HUDEP-2 (cell line): Measurements from ENCODE around the gene STOX1.
"Not testable (repeated sequence)": the region's sequence is repeated elsewhere in the genome, so short reads cannot be mapped to it uniquely, and the experiment has no call there.

Source experiments
- DNase-seq, 76 experiments: peaks; one replicate each; lab custom pipeline; 2025; ENCODE audit not compliant: unreplicated experiment in 76 of 76; lab: John Stamatoyannopoulos, UW

Gene STOX1

DNA sequence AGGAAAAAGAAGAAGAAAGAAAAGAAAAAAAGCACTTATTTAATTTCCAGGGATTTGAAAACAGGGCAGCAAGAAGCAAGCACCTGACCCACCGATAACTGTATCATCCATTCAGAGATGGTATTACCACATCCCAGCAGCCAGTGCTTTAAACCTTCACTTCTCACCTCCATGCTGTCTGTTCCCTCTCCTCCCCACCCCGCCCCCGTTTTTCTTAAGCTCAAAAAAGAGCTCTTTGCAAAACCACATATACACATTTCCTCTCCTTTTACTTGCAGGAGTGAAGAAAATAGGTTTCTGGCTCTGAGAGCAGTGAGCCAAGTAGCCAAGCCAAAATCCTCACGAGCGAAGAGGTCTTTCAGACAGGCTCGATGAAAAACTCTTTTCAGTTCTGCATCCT is 2.2 kb downstream of the STOX1 start:
- DNase-seq = no peak

DNA sequence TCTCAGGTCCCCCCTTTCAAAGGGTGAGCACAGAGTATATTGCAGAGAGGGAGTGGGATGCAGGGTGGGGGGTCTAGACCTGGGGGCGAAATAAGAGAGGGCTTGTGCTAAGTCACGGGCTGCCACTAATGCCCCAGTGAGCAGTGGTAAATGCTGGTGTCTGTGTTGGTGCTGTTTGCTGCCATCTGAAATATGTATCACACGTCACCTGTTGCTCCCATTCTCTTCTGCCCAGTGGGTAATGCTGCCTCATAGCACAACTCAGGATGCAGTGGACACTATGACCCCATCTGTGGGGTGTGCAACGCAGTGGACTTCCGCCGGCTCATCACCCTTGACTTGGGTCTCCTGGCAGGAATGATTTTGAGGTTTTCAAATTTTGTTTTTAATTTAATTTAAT is 2.6 kb downstream of the STOX1 start:
- no peak for DNase-seq

DNA sequence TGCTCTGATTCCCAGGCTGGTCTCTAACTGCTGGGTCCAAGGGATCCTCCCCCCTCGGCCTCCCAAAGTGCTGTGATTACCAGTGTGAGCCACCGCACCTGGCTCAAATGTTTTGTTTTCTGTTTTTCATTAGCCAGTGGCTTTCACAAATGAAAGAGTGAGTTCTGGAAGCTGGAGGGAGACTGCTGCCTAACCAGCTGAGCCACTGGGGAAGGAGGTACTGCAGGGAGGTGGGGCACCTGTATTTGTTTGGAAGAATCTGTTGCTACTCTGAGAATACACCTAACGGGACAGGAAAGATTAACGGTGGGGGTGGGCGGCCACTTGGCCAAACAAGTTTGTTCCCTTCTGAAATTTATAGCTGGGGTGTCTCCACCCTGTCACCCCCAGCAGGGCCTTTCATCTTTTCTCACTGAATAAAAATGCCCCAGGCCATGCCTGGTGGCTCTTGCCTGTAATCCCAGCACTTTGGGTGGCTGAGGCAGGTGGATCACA is 4.7 kb downstream of the STOX1 start:
- no peak for DNase-seq

DNA sequence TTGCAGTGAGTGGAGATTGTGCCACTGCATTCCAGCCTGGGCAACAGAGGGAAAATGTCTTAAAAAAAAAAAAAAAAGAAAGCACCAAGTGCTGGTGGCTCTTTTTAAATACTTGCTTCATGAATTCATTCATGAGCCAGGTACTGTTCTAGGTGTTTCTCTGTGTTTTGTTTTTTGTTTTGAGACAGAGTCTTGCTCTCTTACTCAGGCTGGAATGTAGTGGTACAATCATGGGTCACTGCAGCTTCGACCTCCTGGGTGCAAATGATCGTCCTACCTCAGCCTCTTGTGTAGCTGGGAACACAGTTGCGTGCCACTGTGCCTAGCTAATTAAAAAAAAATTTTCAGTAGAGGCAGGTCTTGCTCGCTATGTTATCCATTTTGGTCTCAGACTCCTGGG is 5.3 kb downstream of the STOX1 start:
- DNase-seq = no peak

DNA sequence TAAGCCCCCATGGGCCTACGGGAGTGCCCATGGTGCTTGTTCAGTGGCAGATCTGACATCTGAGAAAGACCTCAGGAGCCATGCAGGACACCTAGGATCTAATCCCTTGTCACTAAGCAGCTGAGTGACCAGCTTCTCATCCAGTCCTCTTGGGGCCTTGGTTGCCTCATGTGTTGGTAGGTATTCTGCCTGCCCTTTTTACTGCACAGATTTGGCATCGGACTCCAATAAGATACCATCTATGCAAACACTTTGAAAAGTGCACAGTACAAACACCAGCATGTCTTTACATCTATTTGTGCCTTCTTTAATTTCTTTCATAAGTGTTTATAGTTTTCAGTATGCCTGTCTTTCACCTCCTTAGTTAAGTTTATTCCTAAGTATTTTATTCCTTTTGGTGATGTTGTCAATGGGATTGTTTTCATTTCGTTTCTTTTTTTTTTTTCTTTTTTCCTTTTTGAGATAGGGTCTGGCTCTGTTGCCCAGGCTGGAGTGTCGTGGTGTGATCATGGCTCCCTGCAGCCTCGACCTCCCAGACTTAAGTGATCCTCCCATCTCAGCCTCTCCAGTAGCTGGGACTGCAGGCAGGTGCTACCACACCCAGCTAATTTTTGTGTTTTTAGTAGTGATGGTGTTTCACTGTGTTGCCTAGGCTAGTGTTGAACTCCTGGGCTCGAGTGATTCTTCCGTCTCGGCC is 10.4 kb downstream of the STOX1 start:
- DNase-seq = no peak

DNA sequence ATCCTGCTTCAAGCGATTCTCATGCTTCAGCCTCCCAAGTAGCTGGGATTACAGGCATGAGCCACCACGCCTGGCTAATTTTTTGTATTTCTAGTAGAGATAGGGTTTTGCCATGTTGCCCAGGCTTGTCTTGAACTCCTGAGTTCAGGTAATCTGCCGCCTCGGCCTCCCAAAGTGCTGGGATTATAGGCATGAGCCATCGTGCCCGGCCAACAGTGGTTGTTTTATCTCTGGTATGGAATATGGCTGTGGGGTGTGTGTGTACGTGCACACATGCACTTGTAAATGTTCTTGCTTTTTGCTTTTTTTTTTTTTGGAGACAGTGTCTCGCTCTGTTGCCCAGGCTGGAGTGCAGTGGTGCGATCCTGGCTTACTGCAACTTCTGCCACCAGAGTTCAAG is 13.3 kb downstream of the STOX1 start:
- not testable (repeated sequence) for DNase-seq

DNA sequence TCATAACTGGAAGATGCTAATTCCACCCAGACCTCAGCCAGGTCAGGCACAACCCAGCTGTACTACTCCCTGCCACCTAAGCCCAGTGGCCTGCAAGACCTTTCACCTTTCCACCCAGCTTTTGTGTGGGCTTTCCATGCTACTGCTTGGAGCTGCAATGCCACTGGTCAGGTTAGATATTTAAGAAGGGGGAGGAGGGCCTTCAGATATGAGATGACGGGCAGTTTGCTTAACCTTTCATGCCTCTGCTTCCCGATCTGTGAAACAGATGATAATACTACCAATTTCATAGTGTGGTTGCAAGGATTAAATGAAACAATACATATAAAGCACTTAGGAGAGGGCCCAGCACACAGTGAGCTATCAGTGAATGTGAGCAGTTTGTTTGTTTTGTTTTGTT is 20.9 kb downstream of the STOX1 start:
- no peak for DNase-seq

DNA sequence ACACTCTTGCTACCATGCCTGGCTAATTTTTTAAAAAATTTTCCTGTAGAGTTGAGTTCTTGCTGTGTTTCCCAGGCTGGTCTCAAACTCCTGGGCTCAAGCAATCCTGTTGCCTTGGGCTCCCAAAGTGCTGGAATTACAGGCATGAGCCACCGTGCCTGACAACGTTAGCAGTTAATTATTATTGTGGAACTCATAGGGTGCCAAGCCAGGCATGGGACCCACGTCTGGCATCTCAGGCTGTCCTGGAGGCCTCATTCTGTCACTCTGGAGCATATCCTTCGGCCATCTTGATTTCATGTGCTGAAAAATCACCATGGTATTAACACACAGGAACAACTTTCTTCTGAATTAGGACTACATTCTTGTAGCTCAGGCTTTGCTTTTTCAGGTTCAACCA is 21.5 kb downstream of the STOX1 start:
- DNase-seq = no peak

DNA sequence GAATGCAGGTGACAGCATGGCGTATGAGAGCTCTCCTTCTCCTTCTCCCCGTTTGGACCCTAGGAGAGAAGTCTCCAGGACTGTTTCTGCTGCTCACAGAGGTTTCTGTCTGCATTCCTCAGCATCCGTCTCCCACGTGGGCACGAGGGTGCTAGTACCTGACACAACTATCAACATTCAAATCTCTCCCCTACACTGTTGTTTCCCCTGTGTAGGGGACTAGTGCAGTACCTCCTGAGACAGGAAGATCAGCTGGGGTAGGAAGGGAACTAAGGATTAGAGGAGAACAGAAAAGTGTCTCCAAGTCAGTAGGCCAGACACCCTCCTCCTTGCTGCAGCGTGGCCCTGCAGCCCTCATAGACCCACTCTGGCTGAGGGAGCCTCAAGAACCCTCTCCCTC is 29.0 kb downstream of the STOX1 start:
- no peak for DNase-seq

DNA sequence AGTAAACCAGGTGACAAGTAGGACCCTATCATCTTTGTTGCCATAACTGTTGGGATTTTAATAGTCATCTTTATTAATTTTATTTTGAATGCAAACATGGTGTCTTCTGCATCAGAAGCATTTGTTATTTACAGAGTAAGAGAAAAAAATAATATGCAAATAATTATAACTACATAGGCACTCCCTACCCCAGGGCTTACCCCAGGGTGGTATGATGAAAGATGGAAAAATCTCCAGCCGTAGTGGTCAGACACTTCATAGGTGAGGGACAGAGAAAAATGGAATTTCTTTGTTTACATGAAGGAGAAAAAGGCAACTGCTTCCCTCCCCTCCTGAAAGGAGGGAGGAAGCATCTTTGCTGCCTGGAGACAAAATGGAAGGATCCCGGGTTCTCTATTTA is 29.7 kb downstream of the STOX1 start:
- DNase-seq = no peak

DNA sequence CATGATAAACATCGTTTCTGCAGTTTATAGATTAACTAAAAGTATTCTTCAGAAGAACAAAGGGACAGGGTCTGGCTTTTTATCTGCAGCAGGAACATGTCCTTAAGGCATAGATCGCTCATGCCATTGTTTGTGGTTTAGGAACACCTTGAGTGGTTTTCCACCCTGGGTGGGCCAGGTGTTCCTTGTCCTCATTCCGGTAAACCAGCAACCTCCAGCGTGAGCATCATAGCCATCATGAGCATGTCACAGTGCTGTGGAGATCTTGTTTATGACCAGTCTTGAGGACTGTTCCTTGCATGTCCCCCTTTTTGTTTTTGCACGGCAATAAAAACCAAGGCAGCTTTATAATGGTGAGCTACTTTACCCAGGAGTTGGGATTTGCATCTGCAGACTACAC is 33.9 kb downstream of the STOX1 start:
- no peak for DNase-seq

DNA sequence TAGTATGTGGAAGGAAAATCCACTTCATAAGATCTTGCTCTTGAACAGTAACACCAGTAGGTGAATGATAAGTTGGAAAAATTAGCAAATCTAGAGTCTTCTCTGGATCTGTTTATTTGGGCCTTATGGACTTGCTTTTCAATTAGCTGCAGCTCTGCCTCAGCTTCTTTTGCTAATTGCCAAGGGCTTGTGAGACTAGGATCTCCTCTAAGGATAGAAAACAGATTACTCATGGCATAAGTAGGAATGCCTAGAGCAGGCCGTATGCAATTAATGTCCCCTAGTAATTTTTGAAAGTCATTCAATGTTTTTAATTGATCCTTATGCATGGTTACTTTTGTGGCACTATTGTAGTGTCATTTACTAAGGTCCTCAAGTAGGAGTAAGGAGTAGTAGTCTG is 37.3 kb downstream of the STOX1 start:
- DNase-seq = no peak

DNA sequence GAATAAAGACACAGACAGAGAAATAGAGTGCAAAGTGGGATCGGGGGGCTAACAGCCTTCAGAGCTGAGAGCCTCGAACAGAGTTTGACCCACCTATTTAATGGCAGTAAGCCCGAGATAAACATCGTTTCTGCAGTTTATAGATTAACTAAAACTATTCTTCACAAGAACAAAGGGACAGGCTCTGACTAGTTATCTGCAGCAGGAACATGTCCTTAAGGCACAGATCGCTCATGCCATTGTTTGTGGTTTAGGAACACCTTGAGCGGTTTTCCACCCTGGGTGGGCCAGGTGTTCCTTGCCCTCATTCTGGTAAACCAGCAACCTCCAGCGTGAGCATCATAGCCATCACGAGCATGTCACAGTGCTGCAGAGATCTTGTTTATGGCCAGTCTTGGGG is 40.8 kb downstream of the STOX1 start:
- not testable (repeated sequence) for DNase-seq

DNA sequence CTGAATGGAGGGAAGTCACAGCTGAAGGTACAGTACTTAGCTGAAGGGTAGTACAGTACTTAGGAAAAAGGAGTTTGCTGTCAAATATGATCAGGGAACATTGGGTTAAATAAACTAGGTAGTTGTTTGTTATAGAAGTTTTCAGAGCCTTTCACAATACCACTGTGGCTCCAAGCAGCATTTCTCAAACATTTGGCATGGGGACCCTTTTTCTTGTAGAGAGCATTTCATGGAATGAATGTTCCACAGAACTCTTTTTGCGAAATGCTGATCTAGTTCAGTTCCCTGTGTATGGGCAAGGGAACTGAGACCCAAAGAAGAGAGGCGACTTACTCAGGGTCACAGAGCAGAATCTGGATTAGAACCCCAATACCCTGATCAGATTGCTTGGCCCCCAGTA is 42.3 kb downstream of the STOX1 start:
- DNase-seq = no peak

DNA sequence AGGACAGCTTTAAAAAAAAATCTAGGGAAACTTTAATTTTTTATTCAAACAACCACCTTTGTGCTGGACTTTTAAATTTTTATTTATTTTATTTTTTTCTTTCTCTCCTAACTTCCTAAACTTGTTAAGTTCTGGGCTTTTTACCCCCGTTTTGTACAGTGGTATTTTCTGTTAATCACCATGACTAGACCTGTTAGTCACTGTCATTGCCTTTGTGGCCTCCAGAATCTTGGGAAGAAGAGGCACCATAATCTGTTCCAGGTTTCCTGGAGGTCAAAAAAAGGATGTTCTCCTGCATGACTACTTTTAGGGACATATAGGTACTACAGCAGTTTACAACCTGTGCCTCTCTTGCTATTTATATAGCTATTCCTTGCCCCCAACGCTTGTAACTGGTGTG is 42.7 kb downstream of the STOX1 start:
- DNase-seq = no peak

DNA sequence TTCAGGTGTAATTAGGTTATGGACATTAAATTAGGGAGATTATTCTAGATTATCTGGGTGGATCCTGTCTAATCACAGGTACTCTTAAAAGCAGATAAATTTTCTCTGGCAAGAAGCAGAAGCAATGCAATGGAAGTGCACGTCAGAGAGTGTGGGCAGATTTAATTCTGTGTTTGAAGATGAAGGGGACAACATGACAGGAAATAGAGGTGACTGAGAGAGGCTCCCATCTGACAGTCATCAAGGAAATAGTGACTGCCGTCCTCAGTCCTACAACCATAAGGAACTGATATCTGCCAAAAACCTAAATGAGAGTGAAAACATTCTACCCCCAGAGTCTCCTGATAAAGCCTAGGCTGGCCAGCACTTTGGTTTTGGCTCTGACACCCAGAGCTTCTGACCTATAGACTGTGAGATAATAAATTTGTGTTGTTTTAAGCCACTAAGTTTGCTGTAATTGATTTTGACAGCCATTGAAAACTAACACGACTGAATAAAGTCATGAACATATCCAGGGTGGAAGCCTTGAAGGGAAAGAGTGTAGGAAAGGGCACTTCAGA is 43.3 kb downstream of the STOX1 start:
- DNase-seq = no peak

DNA sequence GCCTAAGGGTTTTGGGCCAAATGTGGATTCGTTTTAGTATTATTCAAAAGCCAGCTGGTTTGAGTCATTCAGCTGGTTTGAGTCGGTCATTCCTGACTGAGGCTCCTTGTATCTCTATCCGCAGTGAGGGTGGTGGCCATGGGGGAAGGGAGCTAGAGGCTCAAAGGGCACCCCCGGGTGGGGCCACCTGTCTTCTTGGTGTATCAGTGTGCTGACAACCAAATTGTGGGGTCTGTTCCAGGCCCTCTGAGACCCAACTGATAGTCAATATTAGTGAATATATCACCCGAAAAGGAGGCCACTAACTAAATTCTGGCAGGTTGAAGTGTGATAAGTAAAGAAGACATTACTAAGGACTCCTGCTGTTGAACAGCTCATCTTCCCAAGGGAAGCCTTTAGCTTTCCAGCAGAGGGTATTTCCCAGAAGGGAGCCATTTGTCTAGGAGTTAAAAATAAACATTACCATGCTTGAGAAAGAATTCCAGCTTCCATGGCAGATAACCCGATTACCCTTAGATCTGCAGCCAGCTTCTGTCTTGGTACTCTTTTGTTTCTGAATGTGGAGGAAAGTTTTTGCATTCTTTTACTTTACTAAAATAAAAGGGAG is 43.9 kb downstream of the STOX1 start:
- DNase-seq = peak in 1 of 76 experiments; percentile 1

DNA sequence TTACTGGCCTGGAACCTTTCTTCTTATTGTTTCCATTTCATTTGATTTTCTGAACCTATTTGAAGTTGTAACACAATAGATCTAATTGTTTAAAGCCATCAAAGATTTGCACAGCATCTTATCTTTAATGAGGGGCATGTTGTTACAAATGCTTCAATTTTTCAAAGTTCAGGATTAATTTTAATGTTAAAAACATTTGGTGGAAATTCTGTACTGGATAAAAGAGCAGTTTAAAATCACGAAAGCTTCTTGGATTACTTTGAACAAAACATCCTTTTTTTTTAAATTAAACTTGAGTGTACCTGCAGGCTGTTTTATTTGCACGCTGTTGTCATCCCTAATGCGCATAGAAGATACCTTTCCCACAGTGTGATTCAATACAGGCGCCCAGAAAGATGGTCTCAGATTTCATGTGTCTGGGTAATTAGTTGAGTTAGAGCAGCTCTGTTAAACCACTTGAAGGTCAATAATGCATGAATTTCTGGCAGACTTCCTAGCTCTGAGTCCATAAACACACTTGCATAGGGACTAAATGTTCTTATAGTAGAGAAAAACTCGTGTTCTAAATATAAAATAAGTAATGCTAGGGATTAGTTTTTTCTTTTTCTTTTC is 44.5 kb downstream of the STOX1 start:
- no peak for DNase-seq

DNA sequence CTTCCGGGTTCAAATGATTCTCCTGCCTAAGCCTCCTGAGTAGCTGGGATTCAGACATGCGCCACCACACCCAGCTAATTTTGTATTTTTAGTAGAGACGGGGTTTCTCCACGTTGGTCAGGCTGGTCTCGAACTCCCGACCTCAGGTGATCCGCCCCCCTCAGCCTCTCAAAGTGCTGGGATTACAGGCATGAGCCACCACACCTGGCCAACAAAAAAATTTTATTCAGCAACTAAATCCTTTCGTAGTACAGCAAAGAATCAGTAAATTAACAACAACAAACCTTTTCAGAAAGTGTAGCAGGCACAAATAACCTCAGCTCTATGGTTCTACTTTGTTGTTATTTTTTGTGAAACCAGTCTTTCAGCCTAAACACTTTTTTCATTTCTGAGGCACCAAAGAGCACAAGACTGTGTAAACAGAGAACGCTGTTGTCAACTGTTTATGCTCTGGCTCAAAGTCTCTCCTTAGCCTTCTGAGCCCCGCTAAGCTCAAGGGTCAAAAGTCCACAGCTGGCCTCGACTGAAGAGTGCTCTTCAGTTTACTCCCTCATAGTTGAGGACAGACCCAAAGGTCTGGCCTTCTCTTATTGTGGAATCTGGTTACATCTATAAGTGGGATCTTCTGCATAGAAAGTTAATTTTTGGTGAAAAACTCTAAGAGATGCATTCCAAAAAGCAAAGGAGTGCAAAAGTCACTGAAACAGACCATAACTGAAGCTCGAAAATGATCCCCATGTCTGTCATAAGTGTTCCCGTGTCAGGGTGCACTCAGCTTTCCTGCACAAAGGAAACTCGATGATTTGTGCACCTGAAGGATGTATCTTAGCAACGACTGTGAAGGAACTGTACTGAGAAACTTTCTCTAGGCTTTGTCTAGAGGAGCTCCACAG is 49.2 kb downstream of the STOX1 start:
- DNase-seq = no peak

DNA sequence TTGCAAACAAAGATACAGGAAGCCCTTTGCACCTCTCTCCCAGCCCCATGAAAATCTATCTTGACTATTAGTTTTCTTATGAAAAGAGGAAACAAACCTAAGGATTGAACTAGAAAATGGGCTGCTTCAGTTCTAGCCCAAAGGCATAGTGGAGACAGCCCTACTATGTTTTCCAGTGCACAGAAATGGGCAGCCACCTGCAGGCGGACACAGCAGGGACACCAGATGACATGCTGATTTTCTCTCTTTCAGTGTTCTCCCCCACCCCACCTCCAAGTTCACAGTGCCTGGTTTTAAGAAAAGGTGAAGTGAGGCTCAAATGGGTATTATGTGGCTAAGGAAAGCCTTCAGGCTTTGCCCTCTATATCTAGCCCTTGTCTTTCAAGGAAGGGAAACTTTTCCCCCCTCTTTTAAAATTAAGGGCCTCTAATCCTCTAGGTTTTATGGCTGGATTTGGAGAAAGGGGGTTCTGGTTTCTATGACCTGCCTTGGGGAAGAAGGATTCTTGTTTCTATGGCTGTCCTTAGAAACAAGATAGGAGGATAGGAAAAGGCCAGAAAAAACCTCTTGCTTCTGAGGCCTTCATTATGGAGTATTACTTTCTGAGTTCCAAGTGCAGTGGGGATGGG is 50.3 kb downstream of the STOX1 start:
- DNase-seq = no peak
